Measurements from ENCODE around the gene PTPRA.

DNA sequence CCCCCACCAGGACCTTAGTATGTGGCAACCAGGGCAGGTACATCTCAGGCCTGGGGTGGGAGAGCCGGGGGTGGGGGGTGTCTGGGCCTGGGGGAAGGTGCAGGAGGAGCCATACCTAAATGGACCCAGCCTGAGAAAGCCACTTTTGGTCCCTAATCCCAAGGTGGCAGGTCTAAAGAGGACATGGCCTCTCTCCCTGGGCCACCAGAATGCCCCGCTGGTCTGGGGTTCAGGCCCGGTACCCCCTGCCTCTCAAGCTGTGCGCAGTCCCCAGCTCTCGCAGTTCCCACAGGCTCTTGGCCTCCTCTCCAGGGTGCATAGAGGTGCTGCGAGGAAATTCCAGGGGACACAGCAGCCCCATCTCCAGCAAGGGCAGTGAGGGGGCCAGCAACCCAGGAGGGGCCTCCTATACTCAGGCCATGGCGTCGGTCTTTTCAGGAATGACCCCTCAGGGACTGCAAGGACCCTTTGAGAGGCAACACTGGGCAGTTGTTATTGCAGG lies 212.3 kb downstream of the PTPRA start:
- TF ChIP-seq POLR2A (IDR thresholded peaks at IDR 0.05; ENCODE audit: insufficient read depth in 1 of 2, low read depth in 2 of 2, low read length in 2 of 2) (no peak), RXRA (CRISPR knock-in tag; IDR thresholded peaks at IDR 0.05) (no peak), MZF1 (CRISPR knock-in tag; IDR thresholded peaks at IDR 0.05; ENCODE audit: borderline replicate concordance) (no peak), ZNF567 (CRISPR knock-in tag; IDR thresholded peaks at IDR 0.05; ENCODE audit: borderline replicate concordance) (no peak), ZNF121 (CRISPR knock-in tag; IDR thresholded peaks at IDR 0.05) (no peak), MAFK (conservative IDR thresholded peaks at IDR 0.05 in 1 of 2, IDR thresholded peaks at IDR 0.05 in 1 of 2; ENCODE audit: low read length in 2 of 2) (no peak), EHMT2 (IDR thresholded peaks at IDR 0.05; ENCODE audit: borderline replicate concordance, low read depth, low read length) (no peak), BRCA1 (CRISPR knock-in tag; IDR thresholded peaks at IDR 0.05) (no peak), RFX5 (IDR thresholded peaks at IDR 0.05; ENCODE audit: low read depth, low read length) (no peak), YY1 (IDR thresholded peaks at IDR 0.05; ENCODE audit: insufficient read depth, insufficient replicate concordance, low read depth, low read length) (no peak)
- TF ChIP-seq, protein P1, sequence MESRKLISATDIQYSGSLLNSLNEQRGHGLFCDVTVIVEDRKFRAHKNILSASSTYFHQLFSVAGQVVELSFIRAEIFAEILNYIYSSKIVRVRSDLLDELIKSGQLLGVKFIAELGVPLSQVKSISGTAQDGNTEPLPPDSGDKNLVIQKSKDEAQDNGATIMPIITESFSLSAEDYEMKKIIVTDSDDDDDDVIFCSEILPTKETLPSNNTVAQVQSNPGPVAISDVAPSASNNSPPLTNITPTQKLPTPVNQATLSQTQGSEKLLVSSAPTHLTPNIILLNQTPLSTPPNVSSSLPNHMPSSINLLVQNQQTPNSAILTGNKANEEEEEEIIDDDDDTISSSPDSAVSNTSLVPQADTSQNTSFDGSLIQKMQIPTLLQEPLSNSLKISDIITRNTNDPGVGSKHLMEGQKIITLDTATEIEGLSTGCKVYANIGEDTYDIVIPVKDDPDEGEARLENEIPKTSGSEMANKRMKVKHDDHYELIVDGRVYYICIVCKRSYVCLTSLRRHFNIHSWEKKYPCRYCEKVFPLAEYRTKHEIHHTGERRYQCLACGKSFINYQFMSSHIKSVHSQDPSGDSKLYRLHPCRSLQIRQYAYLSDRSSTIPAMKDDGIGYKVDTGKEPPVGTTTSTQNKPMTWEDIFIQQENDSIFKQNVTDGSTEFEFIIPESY (CRISPR knock-in tag; IDR thresholded peaks at IDR 0.05) = no peak
- TF ChIP-seq, protein P2, sequence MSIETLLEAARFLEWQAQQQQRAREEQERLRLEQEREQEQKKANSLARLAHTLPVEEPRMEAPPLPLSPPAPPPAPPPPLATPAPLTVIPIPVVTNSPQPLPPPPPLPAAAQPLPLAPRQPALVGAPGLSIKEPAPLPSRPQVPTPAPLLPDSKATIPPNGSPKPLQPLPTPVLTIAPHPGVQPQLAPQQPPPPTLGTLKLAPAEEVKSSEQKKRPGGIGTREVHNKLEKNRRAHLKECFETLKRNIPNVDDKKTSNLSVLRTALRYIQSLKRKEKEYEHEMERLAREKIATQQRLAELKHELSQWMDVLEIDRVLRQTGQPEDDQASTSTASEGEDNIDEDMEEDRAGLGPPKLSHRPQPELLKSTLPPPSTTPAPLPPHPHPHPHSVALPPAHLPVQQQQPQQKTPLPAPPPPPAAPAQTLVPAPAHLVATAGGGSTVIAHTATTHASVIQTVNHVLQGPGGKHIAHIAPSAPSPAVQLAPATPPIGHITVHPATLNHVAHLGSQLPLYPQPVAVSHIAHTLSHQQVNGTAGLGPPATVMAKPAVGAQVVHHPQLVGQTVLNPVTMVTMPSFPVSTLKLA (IDR thresholded peaks at IDR 0.05) = no peak
- TF ChIP-seq, protein P3, sequence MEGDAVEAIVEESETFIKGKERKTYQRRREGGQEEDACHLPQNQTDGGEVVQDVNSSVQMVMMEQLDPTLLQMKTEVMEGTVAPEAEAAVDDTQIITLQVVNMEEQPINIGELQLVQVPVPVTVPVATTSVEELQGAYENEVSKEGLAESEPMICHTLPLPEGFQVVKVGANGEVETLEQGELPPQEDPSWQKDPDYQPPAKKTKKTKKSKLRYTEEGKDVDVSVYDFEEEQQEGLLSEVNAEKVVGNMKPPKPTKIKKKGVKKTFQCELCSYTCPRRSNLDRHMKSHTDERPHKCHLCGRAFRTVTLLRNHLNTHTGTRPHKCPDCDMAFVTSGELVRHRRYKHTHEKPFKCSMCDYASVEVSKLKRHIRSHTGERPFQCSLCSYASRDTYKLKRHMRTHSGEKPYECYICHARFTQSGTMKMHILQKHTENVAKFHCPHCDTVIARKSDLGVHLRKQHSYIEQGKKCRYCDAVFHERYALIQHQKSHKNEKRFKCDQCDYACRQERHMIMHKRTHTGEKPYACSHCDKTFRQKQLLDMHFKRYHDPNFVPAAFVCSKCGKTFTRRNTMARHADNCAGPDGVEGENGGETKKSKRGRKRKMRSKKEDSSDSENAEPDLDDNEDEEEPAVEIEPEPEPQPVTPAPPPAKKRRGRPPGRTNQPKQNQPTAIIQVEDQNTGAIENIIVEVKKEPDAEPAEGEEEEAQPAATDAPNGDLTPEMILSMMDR (CRISPR knock-in tag; IDR thresholded peaks at IDR 0.05) = no peak
- TF ChIP-seq, protein P4, sequence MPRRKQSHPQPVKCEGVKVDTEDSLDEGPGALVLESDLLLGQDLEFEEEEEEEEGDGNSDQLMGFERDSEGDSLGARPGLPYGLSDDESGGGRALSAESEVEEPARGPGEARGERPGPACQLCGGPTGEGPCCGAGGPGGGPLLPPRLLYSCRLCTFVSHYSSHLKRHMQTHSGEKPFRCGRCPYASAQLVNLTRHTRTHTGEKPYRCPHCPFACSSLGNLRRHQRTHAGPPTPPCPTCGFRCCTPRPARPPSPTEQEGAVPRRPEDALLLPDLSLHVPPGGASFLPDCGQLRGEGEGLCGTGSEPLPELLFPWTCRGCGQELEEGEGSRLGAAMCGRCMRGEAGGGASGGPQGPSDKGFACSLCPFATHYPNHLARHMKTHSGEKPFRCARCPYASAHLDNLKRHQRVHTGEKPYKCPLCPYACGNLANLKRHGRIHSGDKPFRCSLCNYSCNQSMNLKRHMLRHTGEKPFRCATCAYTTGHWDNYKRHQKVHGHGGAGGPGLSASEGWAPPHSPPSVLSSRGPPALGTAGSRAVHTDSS (CRISPR knock-in tag; conservative IDR thresholded peaks at IDR 0.05) = no peak
